Nephron progenitor cell (in vitro differentiated cells): ENCODE measurements around the gene KPNA6.

Source experiments
- DNase-seq: peaks from one replicate; pipeline ENCODE4 v3.0.0; 2021
- H3K27ac Mint-ChIP-seq: 2 replicates; pipeline ENCODE4 v1.8.0; 2021; ENCODE audit warnings: mild to moderate bottlenecking, moderate library complexity, mixed read lengths
- H3K27me3 Mint-ChIP-seq: 2 replicates; pipeline ENCODE4 v1.8.0; 2021; ENCODE audit warnings: mild to moderate bottlenecking, low read depth, mixed read lengths; ENCODE audit not compliant: poor library complexity
- H3K36me3 Mint-ChIP-seq: 2 replicates; pipeline ENCODE4 v1.8.0; 2021; ENCODE audit warnings: low read depth, mixed read lengths
- H3K4me1 Mint-ChIP-seq: 2 replicates; pipeline ENCODE4 v1.8.0; 2021; ENCODE audit warnings: mixed read lengths
- H3K4me3 Mint-ChIP-seq: 2 replicates; pipeline ENCODE4 v1.8.0; 2021; ENCODE audit warnings: mild to moderate bottlenecking, moderate library complexity, mixed read lengths
- H3K9me3 Mint-ChIP-seq: 2 replicates; pipeline ENCODE4 v1.8.0; 2021; ENCODE audit warnings: mild to moderate bottlenecking, moderate library complexity, mixed read lengths
- TF ChIP-seq, protein P1 (sequence below): fragments of 200-600 bp; sonication (generic); IDR thresholded peaks from 2 replicates; pipeline ENCODE4 v1.5.0; 2021; ENCODE audit warnings: antibody characterized with exemption

Gene KPNA6

GRCh38 chr1:32224285-32224684, 116.4 kb downstream of the KPNA6 start:
- TF ChIP-seq, protein P1, sequence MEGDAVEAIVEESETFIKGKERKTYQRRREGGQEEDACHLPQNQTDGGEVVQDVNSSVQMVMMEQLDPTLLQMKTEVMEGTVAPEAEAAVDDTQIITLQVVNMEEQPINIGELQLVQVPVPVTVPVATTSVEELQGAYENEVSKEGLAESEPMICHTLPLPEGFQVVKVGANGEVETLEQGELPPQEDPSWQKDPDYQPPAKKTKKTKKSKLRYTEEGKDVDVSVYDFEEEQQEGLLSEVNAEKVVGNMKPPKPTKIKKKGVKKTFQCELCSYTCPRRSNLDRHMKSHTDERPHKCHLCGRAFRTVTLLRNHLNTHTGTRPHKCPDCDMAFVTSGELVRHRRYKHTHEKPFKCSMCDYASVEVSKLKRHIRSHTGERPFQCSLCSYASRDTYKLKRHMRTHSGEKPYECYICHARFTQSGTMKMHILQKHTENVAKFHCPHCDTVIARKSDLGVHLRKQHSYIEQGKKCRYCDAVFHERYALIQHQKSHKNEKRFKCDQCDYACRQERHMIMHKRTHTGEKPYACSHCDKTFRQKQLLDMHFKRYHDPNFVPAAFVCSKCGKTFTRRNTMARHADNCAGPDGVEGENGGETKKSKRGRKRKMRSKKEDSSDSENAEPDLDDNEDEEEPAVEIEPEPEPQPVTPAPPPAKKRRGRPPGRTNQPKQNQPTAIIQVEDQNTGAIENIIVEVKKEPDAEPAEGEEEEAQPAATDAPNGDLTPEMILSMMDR: no peak
- no peak for DNase-seq
- H3K4me3 Mint-ChIP-seq: peak overlapping the region; percentile 72
- peaks cover 48% of the 10 kb centered on the region for H3K4me1 Mint-ChIP-seq
- H3K9me3 Mint-ChIP-seq: no peaks in the 10 kb centered on the region
- H3K27me3 Mint-ChIP-seq: no peaks in the 10 kb centered on the region
- peaks cover 49% of the 10 kb centered on the region for H3K36me3 Mint-ChIP-seq
- peak overlapping the region; percentile 54 for H3K27ac Mint-ChIP-seq
